Left lobe of liver (tissue), 2 donors: Measurements from ENCODE around the gene L2HGDH. TPM values are rescaled to one million over a fixed set of nuclear protein-coding genes. Genes with fewer than 3 reads are reported as not detected.
"Not testable (repeated sequence)": the region's sequence is repeated elsewhere in the genome, so short reads cannot be mapped to it uniquely, and the experiment has no call there.

Experiments
- ATAC-seq: fragments of 200-7000 bp; cut with Tn5 transposase; one replicate; pipeline ENCODE4 v1.9.1; 2020; ENCODE audit warnings: mild to moderate bottlenecking, moderate library complexity
- DNase-seq: peaks from one replicate; pipeline ENCODE4 v3.0.0-alpha.2; 2020; ENCODE audit warnings: low spot score
- total RNA-seq: library from RNA; stranded (reverse); gene quantifications from one replicate; pipeline ENCODE4 v1.2.1, GENCODE V29; 2021
- donor health status: DM: no; HTN: no; CAD: no; lungs with moderate emphysema.
- donor health status: DM: no; HTN: yes; CAD: no.

The L2HGDH gene
- 9.2 TPM for total RNA-seq

- peak; percentile 96 for DNase-seq
- peak; percentile 94 for ATAC-seq
Observed at GRCh38 chr14:50311972-50312733, at the start of gene L2HGDH, which contains the start of gene DMAC2L. Gene L2HGDH, minus strand, starts transcription at chr14:50312229. Its CDS starts 79 bp downstream, at chr14:50312150. Gene DMAC2L, plus strand, starts transcription at chr14:50312324. Its CDS starts 9,164 bp downstream, at chr14:50321488.

- DNase-seq (no peak), ATAC-seq (no peak)
Observed at GRCh38 chr14:50360851-50361250, 48.8 kb upstream of the L2HGDH start.

- ATAC-seq (no peak), DNase-seq (no peak)
Observed at GRCh38 chr14:50360093-50360492, 48.1 kb upstream of the L2HGDH start.

GRCh38 chr14:50359631-50360030, 47.6 kb upstream of the L2HGDH start:
- ATAC-seq (peak; percentile 69), DNase-seq (no peak)

GRCh38 chr14:50357753-50358395, 45.8 kb upstream of the L2HGDH start:
- ATAC-seq (no peak), DNase-seq (no peak)

- ATAC-seq (no peak), DNase-seq (no peak)
Observed at GRCh38 chr14:50357124-50357523, 45.1 kb upstream of the L2HGDH start.

- DNase-seq, ATAC-seq: not testable (repeated sequence)
Observed at GRCh38 chr14:50356283-50356682, 44.3 kb upstream of the L2HGDH start.

- DNase-seq (no peak), ATAC-seq (no peak)
Observed at GRCh38 chr14:50355692-50356091, 43.7 kb upstream of the L2HGDH start.

GRCh38 chr14:50354527-50354926, 42.5 kb upstream of the L2HGDH start:
- ATAC-seq (no peak), DNase-seq (no peak)

- no peak for DNase-seq
- no peak for ATAC-seq
Observed at GRCh38 chr14:50353126-50353525, 41.1 kb upstream of the L2HGDH start.

- DNase-seq (no peak), ATAC-seq (no peak)
Observed at GRCh38 chr14:50352584-50352983, 40.6 kb upstream of the L2HGDH start.

- ATAC-seq (no peak), DNase-seq (no peak)
Observed at GRCh38 chr14:50350975-50351374, 38.9 kb upstream of the L2HGDH start.

- no peak for ATAC-seq
- no peak for DNase-seq
Observed at GRCh38 chr14:50348933-50349332, 36.9 kb upstream of the L2HGDH start.

GRCh38 chr14:50347521-50347920, 35.5 kb upstream of the L2HGDH start:
- DNase-seq (no peak), ATAC-seq (no peak)

- ATAC-seq (no peak), DNase-seq (no peak)
Observed at GRCh38 chr14:50345846-50346422, 33.9 kb upstream of the L2HGDH start.

GRCh38 chr14:50344876-50345563, 33.0 kb upstream of the L2HGDH start:
- no peak for ATAC-seq
- no peak for DNase-seq

GRCh38 chr14:50344116-50344775, 32.2 kb upstream of the L2HGDH start:
- ATAC-seq (no peak), DNase-seq (no peak)

GRCh38 chr14:50343434-50343833, 31.4 kb upstream of the L2HGDH start:
- ATAC-seq (no peak), DNase-seq (no peak)

GRCh38 chr14:50342221-50343078, 30.4 kb upstream of the L2HGDH start:
- ATAC-seq: peak; percentile 99
- DNase-seq: peak; percentile 77

- no peak for ATAC-seq
- DNase-seq: no peak
Observed at GRCh38 chr14:50340963-50341362, 28.9 kb upstream of the L2HGDH start.
